OCI-LY1 (cell line): ENCODE data around the gene GLYATL2.

Experiments used
- H2AFZ ChIP-seq: fragments of 200-600 bp; sonication (generic), shearing (Covaris generic); 2 replicates; pipeline ENCODE4 v1.6.0; 2014; ENCODE audit warnings: antibody characterized with exemption, mild to moderate bottlenecking, low read length
- H3F3A ChIP-seq: fragments of 200-600 bp; sonication (generic), shearing (Covaris generic); 2 replicates; pipeline ENCODE4 v1.6.0; 2014; ENCODE audit warnings: mild to moderate bottlenecking, antibody characterized with exemption, low read length, moderate library complexity; ENCODE audit not compliant: insufficient read depth
- H3K27ac ChIP-seq: fragments of 200-600 bp; sonication (generic); 2 replicates; pipeline ENCODE4 v1.5.1; 2014; ENCODE audit warnings: low read length, mixed run types, mild to moderate bottlenecking, low read depth; ENCODE audit not compliant: poor library complexity, severe bottlenecking
- H3K27me3 ChIP-seq: fragments of 200-600 bp; sonication (generic); 2 replicates; pipeline ENCODE4 v1.6.0; 2014; ENCODE audit warnings: antibody characterized with exemption, mild to moderate bottlenecking, low read length, moderate library complexity; ENCODE audit not compliant: insufficient read depth
- H3K36me3 ChIP-seq: fragments of 200-600 bp; sonication (generic); 2 replicates; pipeline ENCODE4 v1.6.1; 2014; ENCODE audit warnings: mild to moderate bottlenecking, antibody characterized with exemption, low read length, moderate library complexity, mixed read lengths; ENCODE audit not compliant: insufficient read depth
- H3K4me1 ChIP-seq: fragments of 200-600 bp; sonication (generic); 2 replicates; pipeline ENCODE4 v1.5.1; 2014; ENCODE audit warnings: mild to moderate bottlenecking, low read length, moderate library complexity; ENCODE audit not compliant: insufficient read depth, severe bottlenecking
- H3K4me2 ChIP-seq: fragments of 200-600 bp; sonication (generic), shearing (Covaris generic); 2 replicates; pipeline ENCODE4 v1.6.1; 2014; ENCODE audit warnings: low read length
- H3K4me3 ChIP-seq: fragments of 200-600 bp; sonication (generic); 2 replicates; pipeline ENCODE4 v1.5.1; 2014; ENCODE audit warnings: low read length, low read depth, mild to moderate bottlenecking, mixed read lengths; ENCODE audit not compliant: poor library complexity, severe bottlenecking
- H3K79me2 ChIP-seq: fragments of 200-600 bp; shearing (Covaris generic); 2 replicates; pipeline ENCODE4 v1.6.1; 2016; ENCODE audit warnings: mixed run types, low read length, mixed read lengths; ENCODE audit not compliant: insufficient read depth
- H3K9ac ChIP-seq: fragments of 200-600 bp; sonication (generic), shearing (Covaris generic); 2 replicates; pipeline ENCODE4 v1.6.1; 2014; ENCODE audit warnings: mild to moderate bottlenecking, low read length, mixed read lengths
- H3K9me2 ChIP-seq: fragments of 200-600 bp; sonication (generic), shearing (Covaris generic); 2 replicates; pipeline ENCODE4 v1.6.1; 2014; ENCODE audit warnings: low read depth, mild to moderate bottlenecking, low read length, mixed read lengths
- H3K9me3 ChIP-seq: fragments of 200-600 bp; shearing (Covaris generic); 2 replicates; pipeline ENCODE4 v1.6.1; 2014; ENCODE audit warnings: low read length, mixed read lengths
- H4K20me1 ChIP-seq: fragments of 200-600 bp; sonication (generic), shearing (Covaris generic); 2 replicates; pipeline ENCODE4 v1.6.0; 2016; ENCODE audit warnings: mild to moderate bottlenecking, low read length; ENCODE audit not compliant: insufficient read depth
- EZH2 ChIP-seq: fragments of 200-600 bp; sonication (generic), shearing (Covaris generic); IDR thresholded peaks from 2 replicates; pipeline ENCODE4 v1.8.0; 2017; ENCODE audit warnings: borderline replicate concordance, mixed run types, mild to moderate bottlenecking, antibody characterized with exemption, low read length, moderate library complexity, mixed read lengths
- TF ChIP-seq, protein P1 (sequence below): fragments of 200-600 bp; sonication (generic), shearing (Covaris generic); IDR thresholded peaks from 2 replicates; pipeline ENCODE4 v1.5.1; 2017; ENCODE audit warnings: mild to moderate bottlenecking, antibody characterized with exemption, low read length, moderate library complexity, mixed read lengths

GLYATL2 gene

DNA sequence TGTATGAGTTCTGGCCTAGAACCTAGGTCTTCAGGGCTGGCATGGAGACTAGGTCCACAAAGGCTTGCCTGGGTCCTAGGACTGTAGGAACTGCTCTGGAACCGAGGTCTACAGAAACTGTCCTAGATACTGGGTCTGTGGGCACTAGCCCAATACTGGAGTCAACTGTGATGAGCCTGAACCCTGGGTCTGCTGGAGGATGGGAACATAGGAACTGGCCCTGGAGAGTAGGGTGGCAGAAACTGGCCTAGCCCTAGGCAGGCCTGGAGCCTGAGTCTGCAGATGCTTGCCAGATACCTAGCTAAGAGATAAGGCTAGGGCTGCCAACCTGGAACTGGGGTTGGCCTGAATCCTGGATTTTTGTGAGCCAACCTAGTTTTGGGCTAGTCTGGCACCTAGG is 19.2 kb upstream of the GLYATL2 start:
- Histone ChIP-seq H3K4me1 (no peaks in the 10 kb centered on the region), H3K4me3 (no peak overlapping the region), H3K36me3 (no peaks in the 10 kb centered on the region), H3F3A (no peaks in the 10 kb centered on the region), H3K27me3 (no peaks in the 10 kb centered on the region), H3K9ac (no peak overlapping the region), H3K27ac (no peak overlapping the region), H3K9me2 (no peaks in the 10 kb centered on the region), H2AFZ (no peak overlapping the region), H3K79me2 (no peaks in the 10 kb centered on the region), H3K9me3 (no peaks in the 10 kb centered on the region), H4K20me1 (no peaks in the 10 kb centered on the region), H3K4me2 (no peak overlapping the region)
- TF ChIP-seq, protein P1, sequence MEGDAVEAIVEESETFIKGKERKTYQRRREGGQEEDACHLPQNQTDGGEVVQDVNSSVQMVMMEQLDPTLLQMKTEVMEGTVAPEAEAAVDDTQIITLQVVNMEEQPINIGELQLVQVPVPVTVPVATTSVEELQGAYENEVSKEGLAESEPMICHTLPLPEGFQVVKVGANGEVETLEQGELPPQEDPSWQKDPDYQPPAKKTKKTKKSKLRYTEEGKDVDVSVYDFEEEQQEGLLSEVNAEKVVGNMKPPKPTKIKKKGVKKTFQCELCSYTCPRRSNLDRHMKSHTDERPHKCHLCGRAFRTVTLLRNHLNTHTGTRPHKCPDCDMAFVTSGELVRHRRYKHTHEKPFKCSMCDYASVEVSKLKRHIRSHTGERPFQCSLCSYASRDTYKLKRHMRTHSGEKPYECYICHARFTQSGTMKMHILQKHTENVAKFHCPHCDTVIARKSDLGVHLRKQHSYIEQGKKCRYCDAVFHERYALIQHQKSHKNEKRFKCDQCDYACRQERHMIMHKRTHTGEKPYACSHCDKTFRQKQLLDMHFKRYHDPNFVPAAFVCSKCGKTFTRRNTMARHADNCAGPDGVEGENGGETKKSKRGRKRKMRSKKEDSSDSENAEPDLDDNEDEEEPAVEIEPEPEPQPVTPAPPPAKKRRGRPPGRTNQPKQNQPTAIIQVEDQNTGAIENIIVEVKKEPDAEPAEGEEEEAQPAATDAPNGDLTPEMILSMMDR, result no peak
- TF ChIP-seq EZH2, result no peak

DNA sequence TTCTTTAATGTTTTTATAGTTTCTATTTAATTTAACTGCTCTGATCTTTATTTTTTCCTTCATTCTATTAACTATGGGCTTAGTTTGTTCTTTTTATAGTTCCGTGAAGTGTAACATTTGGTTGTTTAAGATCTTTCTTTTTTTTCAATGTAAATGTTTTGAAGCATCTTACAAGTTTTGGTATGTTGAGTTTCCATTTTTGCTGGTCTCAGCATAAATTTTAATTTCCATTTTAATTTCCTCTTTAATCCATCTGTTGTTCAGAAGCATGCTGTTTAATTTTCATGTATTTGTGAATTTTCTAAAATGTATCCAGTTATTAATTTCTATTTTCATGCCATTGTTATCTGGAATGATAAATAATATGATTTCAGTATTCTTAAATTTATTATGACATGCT is 17.0 kb upstream of the GLYATL2 start:
- no peaks in the 10 kb centered on the region for H3F3A ChIP-seq
- no peak overlapping the region for H3K9ac ChIP-seq
- no peaks in the 10 kb centered on the region for H3K9me2 ChIP-seq
- H3K79me2 ChIP-seq, result no peaks in the 10 kb centered on the region
- no peaks in the 10 kb centered on the region for H3K27me3 ChIP-seq
- no peak for TF ChIP-seq EZH2
- TF ChIP-seq, protein P1, result no peak
- no peaks in the 10 kb centered on the region for H3K9me3 ChIP-seq
- H3K36me3 ChIP-seq, result no peaks in the 10 kb centered on the region
- H2AFZ ChIP-seq, result no peak overlapping the region
- H3K4me2 ChIP-seq, result no peak overlapping the region
- H4K20me1 ChIP-seq, result no peaks in the 10 kb centered on the region
- no peaks in the 10 kb centered on the region for H3K4me1 ChIP-seq
- no peak overlapping the region for H3K27ac ChIP-seq
- H3K4me3 ChIP-seq, result no peak overlapping the region

DNA sequence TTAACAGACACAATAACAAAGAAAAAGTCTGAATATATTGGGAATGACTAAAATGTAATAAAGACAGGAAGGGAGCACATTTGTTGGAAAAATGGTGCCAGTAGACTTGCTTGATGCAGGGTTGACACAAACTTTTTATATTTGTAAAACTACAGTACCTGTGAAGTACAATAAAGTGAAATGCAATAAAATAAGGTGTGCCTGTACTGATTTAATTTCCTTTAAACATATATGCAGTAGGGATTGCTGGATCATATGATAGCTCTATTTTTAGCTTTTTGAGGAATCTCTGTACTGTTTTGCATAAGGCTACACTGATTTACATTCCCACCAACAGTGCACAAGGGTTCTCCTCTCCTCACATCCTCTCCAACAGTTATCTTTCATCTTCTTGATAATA is 12.3 kb upstream of the GLYATL2 start:
- Histone ChIP-seq H2AFZ (no peak overlapping the region), H3K36me3 (no peaks in the 10 kb centered on the region), H4K20me1 (no peaks in the 10 kb centered on the region), H3K4me2 (no peak overlapping the region), H3K4me3 (no peak overlapping the region), H3K9me3 (no peaks in the 10 kb centered on the region), H3K9ac (no peak overlapping the region), H3K9me2 (no peaks in the 10 kb centered on the region), H3K27ac (no peak overlapping the region), H3K4me1 (no peaks in the 10 kb centered on the region), H3F3A (no peaks in the 10 kb centered on the region), H3K79me2 (no peaks in the 10 kb centered on the region), H3K27me3 (no peaks in the 10 kb centered on the region)
- no peak for TF ChIP-seq EZH2

DNA sequence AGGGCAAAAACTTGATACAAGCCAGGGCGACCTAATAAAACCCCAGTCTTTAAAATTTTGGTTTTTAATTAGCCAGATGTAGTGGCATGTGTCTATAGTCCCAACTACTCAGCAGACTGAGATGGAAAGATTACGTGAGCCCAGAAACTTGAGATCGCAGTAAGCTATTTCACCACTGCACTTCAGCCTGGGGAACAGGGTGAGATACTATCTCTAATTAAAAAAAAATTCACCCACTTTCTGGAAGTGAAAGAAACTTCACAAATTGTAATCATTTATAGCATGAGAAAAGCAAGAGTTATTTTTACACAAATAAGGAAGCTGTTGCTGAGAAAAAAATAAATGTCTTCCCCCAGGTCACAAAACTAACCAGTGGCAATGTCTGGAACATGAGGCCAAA is 882 bp upstream of the GLYATL2 start:
- Histone ChIP-seq H2AFZ (no peak overlapping the region), H3F3A (no peaks in the 10 kb centered on the region), H3K4me1 (no peaks in the 10 kb centered on the region), H3K79me2 (no peaks in the 10 kb centered on the region), H3K9me2 (no peaks in the 10 kb centered on the region), H3K4me3 (no peak overlapping the region), H3K9ac (no peak overlapping the region), H3K27me3 (no peaks in the 10 kb centered on the region), H3K27ac (no peak overlapping the region), H3K36me3 (no peaks in the 10 kb centered on the region), H3K9me3 (no peaks in the 10 kb centered on the region), H4K20me1 (no peaks in the 10 kb centered on the region), H3K4me2 (no peak overlapping the region)
- TF ChIP-seq, protein P1, result no peak
- TF ChIP-seq EZH2, result no peak
